ENCODE data around the gene HLCS. TPM values are rescaled to one million over a fixed set of nuclear protein-coding genes. Genes with fewer than 3 reads are reported as not detected.

The HLCS gene
- total and polyA plus RNA-seq, 7 donors: 3.0 to 26.0 (median 12.5) TPM

DNA sequence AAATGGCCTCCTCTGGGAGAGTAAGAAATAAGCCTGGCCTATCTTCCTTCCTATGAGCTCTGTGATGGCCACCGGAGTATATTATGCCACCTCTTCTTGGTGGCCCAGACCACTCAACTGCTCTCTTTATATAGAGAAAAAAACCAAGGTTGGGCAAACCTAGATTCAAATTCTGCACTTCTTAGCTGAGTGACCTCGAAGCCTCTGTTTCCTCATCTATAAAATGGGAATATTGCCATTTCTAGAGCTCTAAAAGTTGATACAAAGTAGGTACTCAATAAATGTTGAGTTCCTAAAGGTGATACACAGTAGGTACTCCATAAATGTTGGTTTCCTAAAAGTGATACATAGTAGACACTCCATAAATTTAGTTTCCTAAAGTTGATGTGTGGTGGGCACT is 120.7 kb downstream of the HLCS start:
- TF ChIP-seq, protein P1, sequence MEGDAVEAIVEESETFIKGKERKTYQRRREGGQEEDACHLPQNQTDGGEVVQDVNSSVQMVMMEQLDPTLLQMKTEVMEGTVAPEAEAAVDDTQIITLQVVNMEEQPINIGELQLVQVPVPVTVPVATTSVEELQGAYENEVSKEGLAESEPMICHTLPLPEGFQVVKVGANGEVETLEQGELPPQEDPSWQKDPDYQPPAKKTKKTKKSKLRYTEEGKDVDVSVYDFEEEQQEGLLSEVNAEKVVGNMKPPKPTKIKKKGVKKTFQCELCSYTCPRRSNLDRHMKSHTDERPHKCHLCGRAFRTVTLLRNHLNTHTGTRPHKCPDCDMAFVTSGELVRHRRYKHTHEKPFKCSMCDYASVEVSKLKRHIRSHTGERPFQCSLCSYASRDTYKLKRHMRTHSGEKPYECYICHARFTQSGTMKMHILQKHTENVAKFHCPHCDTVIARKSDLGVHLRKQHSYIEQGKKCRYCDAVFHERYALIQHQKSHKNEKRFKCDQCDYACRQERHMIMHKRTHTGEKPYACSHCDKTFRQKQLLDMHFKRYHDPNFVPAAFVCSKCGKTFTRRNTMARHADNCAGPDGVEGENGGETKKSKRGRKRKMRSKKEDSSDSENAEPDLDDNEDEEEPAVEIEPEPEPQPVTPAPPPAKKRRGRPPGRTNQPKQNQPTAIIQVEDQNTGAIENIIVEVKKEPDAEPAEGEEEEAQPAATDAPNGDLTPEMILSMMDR (IDR thresholded peaks at IDR 0.05): no peak
- TF ChIP-seq POLR2AphosphoS5 (IDR thresholded peaks at IDR 0.05): no peak
- TF ChIP-seq EP300 (IDR thresholded peaks at IDR 0.05): no peak
- Histone ChIP-seq H3K9me3 (no peaks in the 10 kb centered on the region), H3K4me3 (no peak overlapping the region), H3K36me3 (no peaks in the 10 kb centered on the region), H3K27me3 (no peaks in the 10 kb centered on the region), H3K4me1 (peaks cover 0 to 14% (median 4%) of the 10 kb centered on the region in 4 donors), H3K27ac (no peak overlapping the region)
- WGBS, 2 donors: 95 to 97% methylated on average over 2 of the region's 2 CpGs
- intact Hi-C loops (cut with DNase I): no loop called here
- no peak for DNase-seq

GRCh38 chr21:36845070-36845469 is 121.4 kb downstream of the HLCS start:
- H3K4me3 ChIP-seq: no peak overlapping the region
- H3K27me3 ChIP-seq: no peaks in the 10 kb centered on the region
- 94 to 95% methylated on average over 10 of the region's 10 CpGs for WGBS, 2 donors
- intact Hi-C loops (cut with DNase I): no loop called here
- H3K36me3 ChIP-seq: no peaks in the 10 kb centered on the region
- DNase-seq: no peak
- H3K4me1 ChIP-seq: peaks cover 0 to 15% (median 4%) of the 10 kb centered on the region in 4 donors
- TF ChIP-seq POLR2A (IDR thresholded peaks at IDR 0.05) (no peak), EP300 (IDR thresholded peaks at IDR 0.05) (no peak), POLR2AphosphoS5 (IDR thresholded peaks at IDR 0.05) (no peak)
- TF ChIP-seq, protein P1 (IDR thresholded peaks at IDR 0.05): no peak
- H3K27ac ChIP-seq: no peak overlapping the region
- no peaks in the 10 kb centered on the region for H3K9me3 ChIP-seq

GRCh38 chr21:36841866-36842265 is 124.6 kb downstream of the HLCS start:
- Histone ChIP-seq H3K27ac (no peak overlapping the region), H3K27me3 (no peaks in the 10 kb centered on the region), H3K36me3 (no peaks in the 10 kb centered on the region), H3K9me3 (no peaks in the 10 kb centered on the region), H3K4me3 (no peak overlapping the region), H3K4me1 (peaks cover 0 to 13% (median 1%) of the 10 kb centered on the region in 4 donors)
- 94 to 97% methylated on average over 3 of the region's 3 CpGs for WGBS, 2 donors
- intact Hi-C loops (cut with DNase I): no loop called here
- no peak for DNase-seq
- TF ChIP-seq, protein P1 (IDR thresholded peaks at IDR 0.05): no peak
- TF ChIP-seq POLR2A (IDR thresholded peaks at IDR 0.05): no peak
- no peak for TF ChIP-seq EP300 (IDR thresholded peaks at IDR 0.05)
- no peak for TF ChIP-seq POLR2AphosphoS5 (IDR thresholded peaks at IDR 0.05)

DNA sequence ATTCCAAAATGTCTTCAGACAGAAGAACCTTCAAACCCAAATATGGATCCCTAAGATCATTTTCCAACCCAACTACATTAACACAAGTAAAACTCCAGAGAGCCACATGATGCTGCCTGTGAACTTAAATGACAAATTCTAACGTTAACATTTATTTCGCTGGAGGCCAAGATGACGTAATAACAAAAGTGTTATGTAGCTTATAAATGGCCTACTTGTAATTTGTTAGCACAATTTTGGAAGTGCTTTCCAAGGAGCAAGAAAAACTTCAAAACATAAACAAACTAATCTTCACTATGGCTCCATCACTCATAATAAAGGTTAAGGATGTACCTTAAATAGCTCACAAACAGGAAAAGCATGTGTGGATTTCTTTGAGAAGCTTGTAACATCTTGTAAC is 126.7 kb downstream of the HLCS start:
- 84 to 87% methylated on average over 3 of the region's 3 CpGs for WGBS, 2 donors
- intact Hi-C loops (cut with DNase I): no loop called here

More for the DNA sequence above, 126.7 kb downstream of the HLCS start:
- peaks cover 0 to 19% (median 9%) of the 10 kb centered on the region in 4 donors for H3K4me1 ChIP-seq
- H3K27me3 ChIP-seq: no peaks in the 10 kb centered on the region
- no peaks in the 10 kb centered on the region for H3K9me3 ChIP-seq
- no peak overlapping the region for H3K4me3 ChIP-seq
- no peak for DNase-seq
- no peak overlapping the region for H3K27ac ChIP-seq
- H3K36me3 ChIP-seq: no peaks in the 10 kb centered on the region
- TF ChIP-seq, protein P1 (IDR thresholded peaks at IDR 0.05): no peak
- TF ChIP-seq POLR2AphosphoS5 (IDR thresholded peaks at IDR 0.05): no peak
- no peak for TF ChIP-seq POLR2A (IDR thresholded peaks at IDR 0.05)
- TF ChIP-seq EP300 (IDR thresholded peaks at IDR 0.05): no peak

Measured in sigmoid colon (tissue), 7 donors.